Suprapubic skin (tissue), 4 donors: ENCODE measurements around the gene WDR86. TPM values are rescaled to one million over a fixed set of nuclear protein-coding genes. Genes with fewer than 3 reads are reported as not detected.

Experiments
- DNase-seq, 2 donors: peaks; one replicate each; pipeline ENCODE4 v3.0.0-alpha.2; 2019; ENCODE audit warnings: low spot score in 2 of 2
- H3K27ac ChIP-seq: fragments of 200-600 bp; sonication (generic); one replicate; pipeline ENCODE4 v1.5.1; 2019
- H3K27me3 ChIP-seq: fragments of 200-600 bp; sonication (generic); one replicate; pipeline ENCODE4 v1.5.1; 2019
- H3K36me3 ChIP-seq: fragments of 200-600 bp; sonication (generic); one replicate; pipeline ENCODE4 v1.5.1; 2019
- H3K4me1 ChIP-seq: fragments of 200-600 bp; sonication (generic); one replicate; pipeline ENCODE4 v1.5.1; 2019
- H3K4me3 ChIP-seq: fragments of 200-600 bp; sonication (generic); one replicate; pipeline ENCODE4 v1.5.1; 2019; ENCODE audit warnings: mild to moderate bottlenecking
- H3K9me3 ChIP-seq: fragments of 200-600 bp; sonication (generic); one replicate; pipeline ENCODE4 v1.5.1; 2019
- EP300 ChIP-seq: sonication (generic); formaldehyde crosslinking; IDR thresholded peaks from one replicate; pipeline ENCODE4 v1.6.1; 2017; ENCODE audit warnings: antibody characterized with exemption
- POLR2A ChIP-seq, 2 donors: fragments of 450-650 bp; IDR thresholded peaks; one replicate each; pipeline ENCODE4 v1.6.1; 2017; ENCODE audit warnings: antibody characterized with exemption in 2 of 2, mild to moderate bottlenecking in 2 of 2, moderate library complexity in 2 of 2
- POLR2AphosphoS5 ChIP-seq, 3 donors: sonication (generic); formaldehyde crosslinking; IDR thresholded peaks; one replicate each; pipeline ENCODE4 v1.6.1; 2017; ENCODE audit warnings: antibody characterized with exemption in 3 of 3
- WGBS: methylation state at CpG from one replicate; pipeline ENCODE4 v1.1.5; 2018; 5-methylcytosine and 5-hydroxymethylcytosine counted together
- total RNA-seq, 4 donors: library from RNA; depleted of rRNA; stranded (reverse); fragments of >200 nt; gene quantifications; one replicate each; pipeline ENCODE4 v1.1.0, GENCODE V29; 2016
- TF ChIP-seq, protein P1 (sequence below), 2 donors: fragments of 200-600 bp in 1 of 2; fragments of 450-650 bp in 1 of 2; sonication (generic) in 1 of 2; IDR thresholded peaks; one replicate each; pipeline ENCODE4 v1.5.1; 2016 to 2019; ENCODE audit warnings: antibody characterized with exemption in 2 of 2, mild to moderate bottlenecking in 1 of 2, moderate library complexity in 1 of 2

WDR86 gene
- total RNA-seq, 4 donors from 2014 or later, result 0.81 to 2.8 (median 1.4) TPM; not detected in 1

DNA sequence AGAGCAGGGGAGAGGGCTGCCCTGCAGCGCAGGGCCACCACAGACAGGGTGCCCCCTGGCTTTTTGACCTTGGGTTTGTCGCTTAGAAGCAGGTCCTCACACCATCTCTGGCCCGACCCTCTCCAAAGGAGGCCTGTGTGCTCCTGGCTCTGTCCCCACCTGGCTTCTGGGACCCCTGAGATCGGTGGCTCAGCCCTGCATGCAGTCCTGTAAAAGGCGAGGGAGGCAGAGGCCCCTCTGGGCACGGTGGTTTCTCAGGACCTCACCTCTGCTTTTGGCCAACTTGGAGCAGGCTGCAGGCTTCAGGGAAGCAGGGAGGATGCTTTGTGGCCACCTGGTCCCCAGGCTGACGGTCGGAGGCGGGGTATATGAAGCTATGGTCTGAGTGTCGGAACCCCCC lies 21.4 kb downstream of the WDR86 start:
- H3K27ac ChIP-seq, result no peak overlapping the region
- H3K9me3 ChIP-seq, result no peaks in the 10 kb centered on the region
- H3K4me3 ChIP-seq, result no peak overlapping the region
- no peaks in the 10 kb centered on the region for H3K36me3 ChIP-seq
- H3K27me3 ChIP-seq, result peaks cover 5% of the 10 kb centered on the region
- no peak for TF ChIP-seq POLR2AphosphoS5 (IDR thresholded peaks at IDR 0.05)
- TF ChIP-seq, protein P1, sequence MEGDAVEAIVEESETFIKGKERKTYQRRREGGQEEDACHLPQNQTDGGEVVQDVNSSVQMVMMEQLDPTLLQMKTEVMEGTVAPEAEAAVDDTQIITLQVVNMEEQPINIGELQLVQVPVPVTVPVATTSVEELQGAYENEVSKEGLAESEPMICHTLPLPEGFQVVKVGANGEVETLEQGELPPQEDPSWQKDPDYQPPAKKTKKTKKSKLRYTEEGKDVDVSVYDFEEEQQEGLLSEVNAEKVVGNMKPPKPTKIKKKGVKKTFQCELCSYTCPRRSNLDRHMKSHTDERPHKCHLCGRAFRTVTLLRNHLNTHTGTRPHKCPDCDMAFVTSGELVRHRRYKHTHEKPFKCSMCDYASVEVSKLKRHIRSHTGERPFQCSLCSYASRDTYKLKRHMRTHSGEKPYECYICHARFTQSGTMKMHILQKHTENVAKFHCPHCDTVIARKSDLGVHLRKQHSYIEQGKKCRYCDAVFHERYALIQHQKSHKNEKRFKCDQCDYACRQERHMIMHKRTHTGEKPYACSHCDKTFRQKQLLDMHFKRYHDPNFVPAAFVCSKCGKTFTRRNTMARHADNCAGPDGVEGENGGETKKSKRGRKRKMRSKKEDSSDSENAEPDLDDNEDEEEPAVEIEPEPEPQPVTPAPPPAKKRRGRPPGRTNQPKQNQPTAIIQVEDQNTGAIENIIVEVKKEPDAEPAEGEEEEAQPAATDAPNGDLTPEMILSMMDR (IDR thresholded peaks at IDR 0.05), result no peak
- no peak for TF ChIP-seq POLR2A (IDR thresholded peaks at IDR 0.05)
- no peak for TF ChIP-seq EP300
- no peaks in the 10 kb centered on the region for H3K4me1 ChIP-seq
- DNase-seq, result no peak
- WGBS, result 100% methylated on average over 7 of the region's 10 CpGs

DNA sequence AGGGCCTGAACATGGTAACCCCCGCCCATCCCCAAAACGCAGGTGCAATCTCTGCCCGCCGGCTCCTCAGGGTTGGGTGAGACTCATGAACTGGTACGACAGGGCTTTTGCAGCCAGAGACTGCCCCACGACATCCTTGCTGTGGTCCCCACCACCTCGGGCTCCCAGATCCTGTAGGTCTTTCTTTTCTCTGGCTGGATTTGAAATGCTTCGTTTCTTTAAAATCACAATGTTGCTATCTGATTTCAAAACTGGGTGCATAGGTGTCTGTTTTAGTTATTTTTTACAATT lies 21.9 kb downstream of the WDR86 start:
- H3K4me3 ChIP-seq, result no peak overlapping the region
- WGBS, result 80% methylated on average over 8 of the region's 8 CpGs
- peaks cover 5% of the 10 kb centered on the region for H3K27me3 ChIP-seq
- DNase-seq, result no peak
- H3K27ac ChIP-seq, result no peak overlapping the region
- no peaks in the 10 kb centered on the region for H3K36me3 ChIP-seq
- TF ChIP-seq POLR2AphosphoS5 (IDR thresholded peaks at IDR 0.05) (no peak), EP300 (no peak), POLR2A (IDR thresholded peaks at IDR 0.05) (no peak)
- TF ChIP-seq, protein P1 (IDR thresholded peaks at IDR 0.05), result no peak
- no peaks in the 10 kb centered on the region for H3K4me1 ChIP-seq
- H3K9me3 ChIP-seq, result no peaks in the 10 kb centered on the region

DNA sequence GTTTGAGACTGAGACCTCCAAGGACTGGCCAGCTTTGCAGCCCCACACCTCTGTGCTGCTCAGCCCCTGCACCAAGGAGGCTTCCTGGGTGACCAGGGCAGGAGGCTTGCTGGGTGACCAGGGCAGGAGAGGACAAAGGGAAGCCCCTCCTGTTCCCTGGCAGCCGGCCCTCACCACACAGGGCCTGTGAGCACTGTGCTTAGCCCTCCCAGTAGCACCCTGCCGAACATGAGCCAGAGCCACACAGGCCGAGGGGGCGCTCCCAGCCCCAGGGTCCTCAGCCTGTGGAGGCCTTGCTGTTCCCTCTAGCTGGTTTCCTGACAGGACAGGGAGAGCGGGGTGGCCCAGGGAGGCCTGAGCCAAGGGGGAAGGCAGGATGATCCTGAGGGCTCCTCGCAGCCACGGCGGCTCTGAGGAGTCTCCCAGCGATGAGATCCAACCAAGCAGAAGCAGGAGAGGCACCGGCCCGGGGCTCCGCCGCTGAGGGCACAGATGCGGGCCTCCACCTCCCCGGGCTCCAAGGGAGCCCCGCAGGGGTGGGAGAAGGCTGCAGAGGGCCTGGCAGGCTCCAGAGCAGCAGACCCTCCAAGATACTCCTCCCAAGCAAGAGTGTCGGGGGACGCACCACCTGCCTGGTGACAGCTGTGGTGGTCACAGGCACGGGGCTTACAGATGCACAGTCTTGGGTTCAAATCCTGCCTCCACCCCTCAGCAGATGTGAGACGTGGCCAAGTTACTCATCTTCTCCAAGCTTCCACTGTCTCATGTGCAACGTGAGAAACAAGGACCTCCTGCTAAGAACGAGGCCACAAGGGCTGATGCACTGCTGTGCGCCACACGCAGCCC lies 22.5 kb downstream of the WDR86 start:
- no peak for TF ChIP-seq POLR2A (IDR thresholded peaks at IDR 0.05)
- DNase-seq, result no peak
- 81% methylated on average over 9 of the region's 24 CpGs for WGBS
- H3K27ac ChIP-seq, result no peak overlapping the region
- no peaks in the 10 kb centered on the region for H3K36me3 ChIP-seq
- no peaks in the 10 kb centered on the region for H3K9me3 ChIP-seq
- H3K4me1 ChIP-seq, result peaks cover under 1% of the 10 kb centered on the region
- peaks cover 6% of the 10 kb centered on the region for H3K27me3 ChIP-seq
- H3K4me3 ChIP-seq, result no peak overlapping the region

DNA sequence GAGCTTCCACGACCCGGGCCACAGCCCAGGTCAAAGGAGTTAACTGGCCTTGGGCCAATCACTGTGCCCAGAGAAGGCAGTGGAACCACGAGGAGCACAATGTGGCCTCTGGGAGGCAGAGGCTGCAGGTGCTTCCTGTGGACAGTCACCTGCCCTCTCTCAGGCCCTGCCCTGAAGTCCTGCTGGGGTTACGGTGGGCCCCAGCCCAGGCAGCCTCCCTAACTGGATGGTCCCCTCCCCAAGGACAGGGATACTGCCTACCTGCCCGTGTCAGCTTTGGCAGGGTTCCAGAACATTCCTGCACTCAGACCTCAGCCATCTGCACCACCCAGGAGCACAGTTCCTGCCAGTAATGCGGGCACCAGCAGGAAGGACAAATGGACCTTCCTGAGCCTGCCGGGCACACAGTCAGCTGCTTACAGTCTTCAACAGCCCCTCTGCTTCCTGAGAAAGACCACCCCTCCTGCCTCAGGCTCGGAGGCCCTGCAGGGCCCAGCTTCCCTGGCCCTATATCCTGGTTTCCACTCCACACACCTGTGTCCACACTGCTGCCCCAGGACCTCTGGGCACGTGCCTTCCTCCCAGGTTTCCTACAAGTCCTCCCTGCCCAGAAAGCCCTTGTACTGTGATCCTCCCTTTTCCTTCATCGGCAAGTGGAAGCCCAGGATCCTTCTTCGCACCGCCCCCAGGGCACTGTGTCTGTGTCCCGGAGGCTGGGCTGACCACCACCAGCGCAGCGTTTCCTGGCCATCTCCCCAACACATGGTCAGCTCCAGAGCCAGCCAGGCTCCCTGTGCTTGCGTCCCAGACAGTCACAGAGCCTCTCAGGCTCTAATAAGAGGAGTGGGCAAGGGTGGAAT lies 23.3 kb downstream of the WDR86 start:
- TF ChIP-seq POLR2A (IDR thresholded peaks at IDR 0.05) (no peak), EP300 (no peak), POLR2AphosphoS5 (IDR thresholded peaks at IDR 0.05) (no peak)
- TF ChIP-seq, protein P1 (IDR thresholded peaks at IDR 0.05), result no peak
- H3K4me3 ChIP-seq, result no peak overlapping the region
- H3K27me3 ChIP-seq, result peaks cover 15% of the 10 kb centered on the region
- 70% methylated on average over 12 of the region's 16 CpGs for WGBS
- no peak overlapping the region for H3K27ac ChIP-seq
- H3K36me3 ChIP-seq, result no peaks in the 10 kb centered on the region
- peaks cover 9% of the 10 kb centered on the region for H3K4me1 ChIP-seq
- H3K9me3 ChIP-seq, result no peaks in the 10 kb centered on the region
- no peak for DNase-seq

DNA sequence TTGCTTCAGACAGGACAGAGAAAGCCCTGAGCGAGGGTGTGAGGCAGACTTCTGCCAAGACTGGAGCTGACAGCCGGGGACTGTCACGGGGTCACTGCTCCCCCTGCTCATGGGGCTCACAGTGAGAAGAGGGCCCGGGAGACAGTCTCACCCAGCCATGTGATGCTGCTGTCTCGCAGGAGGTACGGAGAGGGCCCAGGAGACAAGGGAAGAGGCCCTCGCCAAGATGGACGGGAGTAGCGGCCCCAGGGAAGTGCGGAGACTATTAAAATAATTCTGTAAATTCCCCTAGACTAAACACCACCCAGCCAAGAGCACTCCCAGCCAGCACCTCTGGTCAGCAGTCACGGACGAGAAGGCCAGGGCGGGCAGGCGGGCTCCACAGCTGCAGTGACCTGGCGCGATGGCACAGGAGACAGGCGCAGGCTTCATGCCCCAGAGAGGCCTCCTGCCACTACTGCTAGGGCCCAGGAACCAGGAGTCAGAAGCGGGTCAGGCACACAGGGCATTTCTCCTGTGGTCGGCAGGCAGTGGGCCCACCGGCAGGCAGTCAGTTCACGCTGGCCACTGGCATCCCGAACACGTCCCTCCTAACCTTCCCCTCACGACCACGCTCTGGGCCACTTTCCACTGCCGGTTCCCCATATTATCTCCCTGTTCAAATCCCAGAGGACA lies 24.1 kb downstream of the WDR86 start:
- TF ChIP-seq, protein P1 (IDR thresholded peaks at IDR 0.05), result no peak
- TF ChIP-seq EP300, result no peak
- no peak for TF ChIP-seq POLR2A (IDR thresholded peaks at IDR 0.05)
- no peak for TF ChIP-seq POLR2AphosphoS5 (IDR thresholded peaks at IDR 0.05)
- Histone ChIP-seq H3K27me3 (peaks cover 16% of the 10 kb centered on the region), H3K27ac (no peak overlapping the region), H3K36me3 (no peaks in the 10 kb centered on the region), H3K4me1 (peaks cover 12% of the 10 kb centered on the region), H3K4me3 (no peak overlapping the region), H3K9me3 (no peaks in the 10 kb centered on the region)
- 81% methylated on average over 24 of the region's 26 CpGs for WGBS
- DNase-seq, result peak in 1 of 2 donors; percentile 49
